Measurements from ENCODE around the gene ZNF783.

ZNF783 gene

GRCh38 chr7:149281508-149282330 lies 19.7 kb downstream of the ZNF783 start:
- no peak overlapping the region for H3K27ac ChIP-seq (ENCODE audit: low read length)
- no peaks in the 10 kb centered on the region for H3K27me3 ChIP-seq (replicated peaks; ENCODE audit: insufficient read depth, low read length)
- H3K79me2 ChIP-seq (ENCODE audit: low read length) = 0 out of 2 replicates have a peak, but pooled peaks cover 5% of the 10 kb centered on the region
- no peak overlapping the region for H3K9ac ChIP-seq (ENCODE audit: low read length)
- no peak for TF ChIP-seq EZH2 (optimal IDR thresholded peaks at IDR 0.05; ENCODE audit: low read depth, low read length)
- no peak for TF ChIP-seq EZH2phosphoT487 (IDR thresholded peaks at IDR 0.05; ENCODE audit: low read length)
- TF ChIP-seq CTCF (IDR thresholded peaks at IDR 0.05; ENCODE audit: low read length) = no peak
- H3K4me2 ChIP-seq (ENCODE audit: low read depth, low read length) = no peak overlapping the region
- H3K36me3 ChIP-seq (replicated peaks; ENCODE audit: insufficient read depth, low read length) = no peaks in the 10 kb centered on the region
- H3K9me3 ChIP-seq (replicated peaks; ENCODE audit: insufficient read depth, low read length) = no peaks in the 10 kb centered on the region
- H4K20me1 ChIP-seq (ENCODE audit: insufficient read depth, low read length) = no peaks in the 10 kb centered on the region
- peaks cover 23% of the 10 kb centered on the region for H3K4me1 ChIP-seq (ENCODE audit: low read length)
- H3K4me3 ChIP-seq (ENCODE audit: low read length) = no peak overlapping the region
- peaks cover 17% of the 10 kb centered on the region for H3F3A ChIP-seq (ENCODE audit: insufficient read depth, low read length)
- H3K9me2 ChIP-seq (replicated peaks; ENCODE audit: insufficient read depth, low read length) = no peaks in the 10 kb centered on the region
- DNase-seq = no peak
- no peak overlapping the region for H2AFZ ChIP-seq (ENCODE audit: low read length)

- Histone ChIP-seq H3K27me3 (replicated peaks; ENCODE audit: insufficient read depth, low read length) (no peaks in the 10 kb centered on the region), H3K4me2 (ENCODE audit: low read depth, low read length) (no peak overlapping the region), H3K9me3 (replicated peaks; ENCODE audit: insufficient read depth, low read length) (no peaks in the 10 kb centered on the region), H2AFZ (ENCODE audit: low read length) (no peak overlapping the region), H3K4me3 (ENCODE audit: low read length) (no peak overlapping the region), H3K27ac (ENCODE audit: low read length) (no peak overlapping the region), H3K36me3 (replicated peaks; ENCODE audit: insufficient read depth, low read length) (no peaks in the 10 kb centered on the region), H4K20me1 (ENCODE audit: insufficient read depth, low read length) (no peaks in the 10 kb centered on the region), H3K79me2 (ENCODE audit: low read length) (0 out of 2 replicates have a peak, but pooled peaks cover 5% of the 10 kb centered on the region), H3K9me2 (replicated peaks; ENCODE audit: insufficient read depth, low read length) (no peaks in the 10 kb centered on the region), H3K9ac (ENCODE audit: low read length) (no peak overlapping the region), H3K4me1 (ENCODE audit: low read length) (peaks cover 23% of the 10 kb centered on the region), H3F3A (ENCODE audit: insufficient read depth, low read length) (peaks cover 17% of the 10 kb centered on the region)
- no peak for TF ChIP-seq EZH2 (optimal IDR thresholded peaks at IDR 0.05; ENCODE audit: low read depth, low read length)
- DNase-seq = no peak
Measured at GRCh38 chr7:149282331-149282655, 20.3 kb downstream of the ZNF783 start.

GRCh38 chr7:149283321-149283720 lies 21.3 kb downstream of the ZNF783 start:
- Histone ChIP-seq H3K9ac (ENCODE audit: low read length) (peak overlapping the region; percentile 14; the same call in 1 of the 2 replicates), H3K4me2 (ENCODE audit: low read depth, low read length) (peak overlapping the region; percentile 80; the same call in 1 of the 2 replicates), H4K20me1 (ENCODE audit: insufficient read depth, low read length) (no peaks in the 10 kb centered on the region), H3K9me3 (replicated peaks; ENCODE audit: insufficient read depth, low read length) (no peaks in the 10 kb centered on the region), H3K27me3 (replicated peaks; ENCODE audit: insufficient read depth, low read length) (no peaks in the 10 kb centered on the region), H3K79me2 (ENCODE audit: low read length) (0 out of 2 replicates have a peak, but pooled peaks cover 5% of the 10 kb centered on the region), H3F3A (ENCODE audit: insufficient read depth, low read length) (peaks cover 17% of the 10 kb centered on the region), H3K4me3 (ENCODE audit: low read length) (no peak overlapping the region), H3K36me3 (replicated peaks; ENCODE audit: insufficient read depth, low read length) (no peaks in the 10 kb centered on the region), H3K27ac (ENCODE audit: low read length) (peak overlapping the region; percentile 87; the same call in 1 of the 2 replicates), H3K4me1 (ENCODE audit: low read length) (peaks cover 23% of the 10 kb centered on the region), H2AFZ (ENCODE audit: low read length) (peak overlapping the region; percentile 77; the same call in 1 of the 2 replicates), H3K9me2 (replicated peaks; ENCODE audit: insufficient read depth, low read length) (no peaks in the 10 kb centered on the region)
- DNase-seq = no peak
- TF ChIP-seq EZH2 (optimal IDR thresholded peaks at IDR 0.05; ENCODE audit: low read depth, low read length) (no peak), EZH2phosphoT487 (IDR thresholded peaks at IDR 0.05; ENCODE audit: low read length) (no peak)

GRCh38 chr7:149284343-149284742 lies 22.3 kb downstream of the ZNF783 start:
- Histone ChIP-seq H3K36me3 (replicated peaks; ENCODE audit: insufficient read depth, low read length) (no peaks in the 10 kb centered on the region), H3K4me3 (ENCODE audit: low read length) (peak overlapping the region; percentile 83), H3K9me2 (replicated peaks; ENCODE audit: insufficient read depth, low read length) (no peaks in the 10 kb centered on the region), H3K9ac (ENCODE audit: low read length) (peak overlapping the region; percentile 56), H3K27me3 (replicated peaks; ENCODE audit: insufficient read depth, low read length) (no peaks in the 10 kb centered on the region), H3K9me3 (replicated peaks; ENCODE audit: insufficient read depth, low read length) (no peaks in the 10 kb centered on the region), H3K4me1 (ENCODE audit: low read length) (peaks cover 23% of the 10 kb centered on the region), H3F3A (ENCODE audit: insufficient read depth, low read length) (peaks cover 17% of the 10 kb centered on the region), H3K79me2 (ENCODE audit: low read length) (0 out of 2 replicates have a peak, but pooled peaks cover 5% of the 10 kb centered on the region), H2AFZ (ENCODE audit: low read length) (peak overlapping the region; percentile 77), H3K27ac (ENCODE audit: low read length) (peak overlapping the region; percentile 87), H3K4me2 (ENCODE audit: low read depth, low read length) (peak overlapping the region; percentile 80), H4K20me1 (ENCODE audit: insufficient read depth, low read length) (no peaks in the 10 kb centered on the region)
- DNase-seq = peak; percentile 99
- TF ChIP-seq CTCF (IDR thresholded peaks at IDR 0.05; ENCODE audit: low read length) (no peak), EZH2phosphoT487 (IDR thresholded peaks at IDR 0.05; ENCODE audit: low read length) (no peak), EZH2 (optimal IDR thresholded peaks at IDR 0.05; ENCODE audit: low read depth, low read length) (no peak)
